SK-N-SH treated with all-trans-retinoic acid at 6 μM for 48 hours (cell line): ENCODE data around the gene ADCY1.

Experiments
- GLIS3 ChIP-seq: fragments of 250-450 bp; sonication (Bioruptor Pico); IDR thresholded peaks from 2 replicates; pipeline ENCODE4 v1.5.0; 2020; ENCODE audit warnings: mild to moderate bottlenecking, moderate library complexity
- ISL1 ChIP-seq: fragments of 250-450 bp; sonication (Bioruptor Pico); IDR thresholded peaks from 2 replicates; pipeline ENCODE4 v2.1.2; 2022; ENCODE audit warnings: mild to moderate bottlenecking, moderate library complexity
- ZC3H10 ChIP-seq: fragments of 250-450 bp; sonication (Bioruptor Pico); IDR thresholded peaks from 2 replicates; pipeline ENCODE4 v1.5.1; 2021; ENCODE audit warnings: mild to moderate bottlenecking, moderate library complexity
- ZNF565 ChIP-seq: fragments of 450-650 bp; formaldehyde crosslinking; conservative IDR thresholded peaks from 2 replicates; pipeline ENCODE4 v1.5.0; 2020; ENCODE audit warnings: low read depth, mild to moderate bottlenecking, moderate library complexity
- TF ChIP-seq, protein P1 (sequence below): fragments of 250-450 bp; sonication (Bioruptor Pico); IDR thresholded peaks from 2 replicates; pipeline ENCODE4 v1.8.0; 2020; ENCODE audit warnings: mild to moderate bottlenecking, moderate library complexity, borderline replicate concordance

- TF ChIP-seq GLIS3 (CRISPR knock-in tag) (no peak), ZNF565 (no peak), ZC3H10 (CRISPR knock-in tag) (no peak), ISL1 (CRISPR knock-in tag) (no peak)
- TF ChIP-seq, protein P1, sequence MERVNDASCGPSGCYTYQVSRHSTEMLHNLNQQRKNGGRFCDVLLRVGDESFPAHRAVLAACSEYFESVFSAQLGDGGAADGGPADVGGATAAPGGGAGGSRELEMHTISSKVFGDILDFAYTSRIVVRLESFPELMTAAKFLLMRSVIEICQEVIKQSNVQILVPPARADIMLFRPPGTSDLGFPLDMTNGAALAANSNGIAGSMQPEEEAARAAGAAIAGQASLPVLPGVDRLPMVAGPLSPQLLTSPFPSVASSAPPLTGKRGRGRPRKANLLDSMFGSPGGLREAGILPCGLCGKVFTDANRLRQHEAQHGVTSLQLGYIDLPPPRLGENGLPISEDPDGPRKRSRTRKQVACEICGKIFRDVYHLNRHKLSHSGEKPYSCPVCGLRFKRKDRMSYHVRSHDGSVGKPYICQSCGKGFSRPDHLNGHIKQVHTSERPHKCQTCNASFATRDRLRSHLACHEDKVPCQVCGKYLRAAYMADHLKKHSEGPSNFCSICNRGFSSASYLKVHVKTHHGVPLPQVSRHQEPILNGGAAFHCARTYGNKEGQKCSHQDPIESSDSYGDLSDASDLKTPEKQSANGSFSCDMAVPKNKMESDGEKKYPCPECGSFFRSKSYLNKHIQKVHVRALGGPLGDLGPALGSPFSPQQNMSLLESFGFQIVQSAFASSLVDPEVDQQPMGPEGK (CRISPR knock-in tag) = no peak
These were observed 130.5 kb downstream of the ADCY1 start for GRCh38 chr7:45704683-45705016.
